HCT116 (cell line): ENCODE data around the gene AOAH. TPM values are rescaled to one million over a fixed set of nuclear protein-coding genes. Genes with fewer than 3 reads are reported as not detected.

Experiments used
- ATAC-seq: fragments of 200-7000 bp; cut with Tn5 transposase; 2 replicates; pipeline ENCODE4 v1.9.1; 2020; ENCODE audit warnings: mild to moderate bottlenecking, moderate library complexity
- BruUV-seq: library from RNA; stranded (reverse); fragments of 400-500 nt; replicated peaks from 2 replicates; lab custom pipeline; 2021; lab: Mats Ljungman, UMichigan
- CTCF ChIA-PET: fragments of 300-600 bp; sonication (Branson Sonifier 250); formaldehyde crosslinking; loops from one replicate; lab custom pipeline; 2021; ENCODE audit warnings: antibody characterized with exemption; lab: Charles Lee
- POLR2A ChIA-PET: fragments of 300-600, 350-600 bp; sonication (Branson Sonifier 250); formaldehyde crosslinking; loops from one replicate; lab custom pipeline; 2021; ENCODE audit warnings: antibody characterized with exemption; lab: Charles Lee
- RAD21 ChIA-PET, 2 experiments: fragments of 300-600 bp; sonication (Branson Sonifier 250); formaldehyde crosslinking; loops; one replicate each; lab custom pipeline; 2023; ENCODE audit warnings: low total read pairs in 2 of 2; ENCODE audit not compliant: uncharacterized antibody in 2 of 2, unreplicated experiment in 2 of 2, low non-redundant PET in 1 of 2; lab: Charles Lee
- DNase-seq: peaks from one replicate; pipeline ENCODE4 v3.0.0-alpha.2; 2010; ENCODE audit warnings: low read depth, low spot score
- H2AFZ ChIP-seq: fragments of 200-600 bp; shearing (Covaris generic), sonication (generic); 2 replicates; pipeline ENCODE4 v1.6.1; 2017; ENCODE audit warnings: low read depth, mixed run types, mixed read lengths, antibody characterized with exemption, low read length; ENCODE audit not compliant: poor library complexity, severe bottlenecking
- H3K27ac ChIP-seq: 2 replicates; pipeline ENCODE4 v1.5.1; 2012; ENCODE audit warnings: low read depth, low read length
- H3K27me3 ChIP-seq: fragments of 200-600 bp; sonication (generic); 2 replicates; pipeline ENCODE4 v1.6.1; 2016; ENCODE audit warnings: mixed run types, low read length, mixed read lengths; ENCODE audit not compliant: insufficient read depth
- H3K36me3 ChIP-seq, 2 experiments: fragments of 200-500 bp in 1 of 2; fragments of 200-600 bp in 1 of 2; sonication (Bioruptor generic) in 1 of 2; sonication (generic) in 1 of 2; 2 replicates each; pipeline versions ENCODE4 v1.5.1 to v1.6.1; 2014 to 2016; ENCODE audit warnings: low read length in 2 of 2, inconsistent platforms in 1 of 2, mixed read lengths in 1 of 2, mixed run types in 1 of 2; ENCODE audit not compliant: insufficient read depth in 2 of 2, control insufficient read depth in 1 of 2
- H3K4me1 ChIP-seq, 2 experiments: fragments of 200-600 bp in 1 of 2; sonication (generic) in 1 of 2; 2 replicates each; pipeline versions ENCODE4 v1.5.1 to v1.6.1; 2012 to 2017; ENCODE audit warnings: low read length in 2 of 2, inconsistent platforms in 1 of 2, mild to moderate bottlenecking in 1 of 2, mixed read lengths in 1 of 2, mixed run types in 1 of 2, moderate library complexity in 1 of 2; ENCODE audit not compliant: insufficient read depth in 2 of 2, control insufficient read depth in 1 of 2
- H3K4me2 ChIP-seq: fragments of 200-600 bp; sonication (generic); 2 replicates; pipeline ENCODE4 v1.6.1; 2017; ENCODE audit warnings: mixed run types, low read length, mixed read lengths
- H3K4me3 ChIP-seq, 2 experiments: fragments of 200-600 bp in 1 of 2; sonication (generic) in 1 of 2; replicated peaks in 1 of 2; 2 replicates each; pipeline ENCODE4 v1.5.1; 2011 to 2016; ENCODE audit warnings: low read length in 2 of 2, control low read depth in 1 of 2, low read depth in 1 of 2, mild to moderate bottlenecking in 1 of 2, mixed read lengths in 1 of 2, mixed run types in 1 of 2
- H3K79me2 ChIP-seq: fragments of 200-600 bp; sonication (generic); 2 replicates; pipeline ENCODE4 v1.6.1; 2017; ENCODE audit warnings: mild to moderate bottlenecking, mixed run types, low read length, moderate library complexity, mixed read lengths; ENCODE audit not compliant: insufficient read depth
- H3K9ac ChIP-seq: fragments of 200-600 bp; sonication (generic); 2 replicates; pipeline ENCODE4 v1.6.1; 2016; ENCODE audit warnings: low read length, mixed read lengths
- H3K9me2 ChIP-seq: fragments of 200-600 bp; sonication (generic), shearing (Covaris generic); 2 replicates; pipeline ENCODE4 v1.6.1; 2017; ENCODE audit warnings: mixed run types, mild to moderate bottlenecking, moderate library complexity; ENCODE audit not compliant: insufficient read depth
- H3K9me3 ChIP-seq, 2 experiments: fragments of 200-500 bp in 1 of 2; fragments of 200-600 bp in 1 of 2; sonication (Bioruptor generic) in 1 of 2; sonication (generic) in 1 of 2; 2 replicates each; pipeline ENCODE4 v1.6.1; 2014 to 2017; ENCODE audit warnings: low read length in 2 of 2, mixed read lengths in 2 of 2, inconsistent platforms in 1 of 2, low read depth in 1 of 2, mild to moderate bottlenecking in 1 of 2, mixed run types in 1 of 2, moderate library complexity in 1 of 2; ENCODE audit not compliant: control insufficient read depth in 1 of 2, insufficient read depth in 1 of 2
- H4K20me1 ChIP-seq: fragments of 200-600 bp; sonication (generic), shearing (Covaris generic); 2 replicates; pipeline ENCODE4 v1.6.1; 2017; ENCODE audit warnings: mixed run types, mild to moderate bottlenecking, moderate library complexity; ENCODE audit not compliant: insufficient read depth
- CBX3 ChIP-seq: IDR thresholded peaks from 2 replicates; pipeline ENCODE4 v1.6.1; 2012; ENCODE audit warnings: low read depth
- CEBPB ChIP-seq: IDR thresholded peaks from 2 replicates; pipeline ENCODE4 v1.6.1; 2012; ENCODE audit warnings: low read depth
- EGR1 ChIP-seq: IDR thresholded peaks from 2 replicates; pipeline ENCODE4 v1.6.1; 2012; ENCODE audit warnings: low read depth
- ELF1 ChIP-seq: IDR thresholded peaks from 2 replicates; pipeline ENCODE4 v1.6.1; 2012; ENCODE audit warnings: low read depth, borderline replicate concordance
- EZH2 ChIP-seq: fragments of 200-600 bp; sonication (generic); IDR thresholded peaks from 2 replicates; pipeline ENCODE4 v1.6.1; 2017; ENCODE audit warnings: antibody characterized with exemption, mixed run types
- FOSL1 ChIP-seq: IDR thresholded peaks from 2 replicates; pipeline ENCODE4 v1.6.1; 2012; ENCODE audit warnings: low read depth
- JUND ChIP-seq: IDR thresholded peaks from 2 replicates; pipeline ENCODE4 v1.6.1; 2012
- POLR2A ChIP-seq: IDR thresholded peaks from 2 replicates; pipeline ENCODE4 v1.7.0; 2011; ENCODE audit warnings: borderline replicate concordance; ENCODE audit not compliant: insufficient read depth, insufficient read length; ENCODE audit errors: extremely low read depth
- POLR2AphosphoS5 ChIP-seq: IDR thresholded peaks from 2 replicates; pipeline ENCODE4 v1.6.1; 2011; ENCODE audit warnings: mild to moderate bottlenecking, low read depth, low read length, moderate library complexity
- RAD21 ChIP-seq: IDR thresholded peaks from 2 replicates; pipeline ENCODE4 v1.6.1; 2012; ENCODE audit warnings: low read depth, mild to moderate bottlenecking
- SIN3A ChIP-seq: IDR thresholded peaks from 2 replicates; pipeline ENCODE4 v1.6.1; 2012; ENCODE audit warnings: low read depth
- SRF ChIP-seq: IDR thresholded peaks from 2 replicates; pipeline ENCODE4 v1.6.1; 2012; ENCODE audit warnings: low read depth
- TCF7L2 ChIP-seq: IDR thresholded peaks from 2 replicates; pipeline ENCODE4 v1.7.0; 2011; ENCODE audit warnings: borderline replicate concordance, inconsistent platforms; ENCODE audit not compliant: insufficient read depth, insufficient read length; ENCODE audit errors: extremely low read depth
- YY1 ChIP-seq: IDR thresholded peaks from 2 replicates; pipeline ENCODE4 v1.6.1; 2011; ENCODE audit warnings: low read length, low read depth, moderate library complexity, mild to moderate bottlenecking; ENCODE audit not compliant: insufficient replicate concordance; ENCODE audit errors: extremely low read depth
- ZNF274 ChIP-seq: fragments of 200-500 bp; sonication (Bioruptor generic); IDR thresholded peaks from 2 replicates; pipeline ENCODE4 v1.6.1; 2014; ENCODE audit warnings: mild to moderate bottlenecking, low read depth, low read length, inconsistent platforms
- intact Hi-C: fragments of 100-400 bp; cut with micrococcal nuclease; formaldehyde crosslinking; loops from 2 replicates; pipeline ENCODE4 v1.10.0; 2022
- total RNA-seq: library from RNA; stranded (reverse); gene quantifications from one replicate; pipeline ENCODE4 v1.2.1, GENCODE V29; 2021; ENCODE audit not compliant: unreplicated experiment
- TF ChIP-seq, protein P1 (sequence below), 3 experiments: fragments of 200-600 bp in 1 of 3; sonication (generic) in 1 of 3; IDR thresholded peaks in 2 of 3; conservative IDR thresholded peaks in 1 of 3; 2 replicates each; pipeline ENCODE4 v1.5.1; 2012 to 2017; ENCODE audit warnings: low read depth in 2 of 3, low read length in 2 of 3, antibody characterized with exemption in 1 of 3, borderline replicate concordance in 1 of 3, control low read depth in 1 of 3, mild to moderate bottlenecking in 1 of 3, mixed read lengths in 1 of 3, mixed run types in 1 of 3, moderate library complexity in 1 of 3; ENCODE audit not compliant: insufficient read depth in 1 of 3
- TF ChIP-seq, protein P2 (sequence below): IDR thresholded peaks from 2 replicates; pipeline ENCODE4 v1.6.1; 2012
- TF ChIP-seq, protein P3 (sequence below): IDR thresholded peaks from 2 replicates; pipeline ENCODE4 v1.6.1; 2012; ENCODE audit warnings: low read depth

Gene AOAH
- total RNA-seq, 1 experiment from 2014 or later: 1.1 TPM

GRCh38 chr7:36594445-36594844 is 129.8 kb downstream of the AOAH start:
- Histone ChIP-seq H4K20me1 (no peaks in the 10 kb centered on the region), H3K9me3 (no peaks in the 10 kb centered on the region), H3K27ac (no peak overlapping the region), H3K4me2 (no peak overlapping the region), H3K9me2 (no peaks in the 10 kb centered on the region), H3K9ac (no peak overlapping the region), H3K4me1 (no peaks in the 10 kb centered on the region), H3K27me3 (peaks cover 14% of the 10 kb centered on the region; the same call in 1 of the 2 replicates), H3K4me3 (no peak overlapping the region), H2AFZ (no peak overlapping the region), H3K79me2 (no peaks in the 10 kb centered on the region), H3K36me3 (no peaks in the 10 kb centered on the region)
- no peak for TF ChIP-seq SRF
- TF ChIP-seq FOSL1: no peak
- no peak for TF ChIP-seq ELF1
- no peak for TF ChIP-seq SIN3A
- TF ChIP-seq RAD21: no peak
- TF ChIP-seq, protein P1, sequence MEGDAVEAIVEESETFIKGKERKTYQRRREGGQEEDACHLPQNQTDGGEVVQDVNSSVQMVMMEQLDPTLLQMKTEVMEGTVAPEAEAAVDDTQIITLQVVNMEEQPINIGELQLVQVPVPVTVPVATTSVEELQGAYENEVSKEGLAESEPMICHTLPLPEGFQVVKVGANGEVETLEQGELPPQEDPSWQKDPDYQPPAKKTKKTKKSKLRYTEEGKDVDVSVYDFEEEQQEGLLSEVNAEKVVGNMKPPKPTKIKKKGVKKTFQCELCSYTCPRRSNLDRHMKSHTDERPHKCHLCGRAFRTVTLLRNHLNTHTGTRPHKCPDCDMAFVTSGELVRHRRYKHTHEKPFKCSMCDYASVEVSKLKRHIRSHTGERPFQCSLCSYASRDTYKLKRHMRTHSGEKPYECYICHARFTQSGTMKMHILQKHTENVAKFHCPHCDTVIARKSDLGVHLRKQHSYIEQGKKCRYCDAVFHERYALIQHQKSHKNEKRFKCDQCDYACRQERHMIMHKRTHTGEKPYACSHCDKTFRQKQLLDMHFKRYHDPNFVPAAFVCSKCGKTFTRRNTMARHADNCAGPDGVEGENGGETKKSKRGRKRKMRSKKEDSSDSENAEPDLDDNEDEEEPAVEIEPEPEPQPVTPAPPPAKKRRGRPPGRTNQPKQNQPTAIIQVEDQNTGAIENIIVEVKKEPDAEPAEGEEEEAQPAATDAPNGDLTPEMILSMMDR (IDR thresholded peaks at IDR 0.05 in 2 of 3, conservative IDR thresholded peaks at IDR 0.05 in 1 of 3; ENCODE audit: borderline replicate concordance in 1 of 3, insufficient read depth in 1 of 3, low read depth in 2 of 3, low read length in 2 of 3): no peak
- no peak for TF ChIP-seq EZH2
- no TSS peak for BruUV-seq
- DNase-seq (no peak), ATAC-seq (no peak)
- POLR2A ChIA-PET: no interaction called here
- RAD21 ChIA-PET: no interaction called here
- CTCF ChIA-PET: no interaction called here
- intact Hi-C loops: no loop called here

DNA sequence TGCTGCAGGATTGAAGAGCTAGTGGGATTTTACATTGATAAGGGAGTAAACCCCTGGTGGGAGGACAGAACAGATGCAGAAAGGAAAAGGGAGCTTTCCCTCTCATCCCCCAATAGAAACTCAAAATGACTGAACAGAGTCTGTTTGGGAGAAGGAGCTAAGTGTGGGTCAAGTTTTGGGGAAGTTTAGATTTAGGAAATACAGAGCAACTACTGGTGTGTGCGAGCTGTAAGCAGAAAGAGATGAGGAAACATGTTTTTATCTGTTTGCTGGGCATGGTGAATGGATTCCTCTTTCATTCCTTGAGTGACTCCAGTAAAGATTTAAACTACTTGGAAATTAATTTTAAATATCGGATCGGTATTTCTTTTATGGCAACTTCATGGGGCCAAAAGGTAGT is 132.7 kb downstream of the AOAH start:
- no peaks in the 10 kb centered on the region for H3K79me2 ChIP-seq
- no peak overlapping the region for H3K27ac ChIP-seq
- no peaks in the 10 kb centered on the region for H3K9me3 ChIP-seq
- H3K4me3 ChIP-seq: no peak overlapping the region
- H3K9me2 ChIP-seq: no peaks in the 10 kb centered on the region
- H3K27me3 ChIP-seq: peaks cover 14% of the 10 kb centered on the region; the same call in 1 of the 2 replicates
- H3K4me1 ChIP-seq: no peaks in the 10 kb centered on the region
- ATAC-seq: no peak
- no TSS peak for BruUV-seq
- no peak overlapping the region for H2AFZ ChIP-seq
- H3K9ac ChIP-seq: no peak overlapping the region
- ChIA-PET POLR2A (no interaction called here), RAD21 (no interaction called here), CTCF (no interaction called here)
- DNase-seq: no peak
- intact Hi-C loops: no loop called here
- no peaks in the 10 kb centered on the region for H4K20me1 ChIP-seq
- H3K36me3 ChIP-seq: no peaks in the 10 kb centered on the region
- H3K4me2 ChIP-seq: no peak overlapping the region
- TF ChIP-seq, protein P2, sequence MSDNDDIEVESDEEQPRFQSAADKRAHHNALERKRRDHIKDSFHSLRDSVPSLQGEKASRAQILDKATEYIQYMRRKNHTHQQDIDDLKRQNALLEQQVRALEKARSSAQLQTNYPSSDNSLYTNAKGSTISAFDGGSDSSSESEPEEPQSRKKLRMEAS: no peak
- TF ChIP-seq POLR2A (no peak), EGR1 (no peak), SIN3A (no peak), CBX3 (no peak), POLR2AphosphoS5 (no peak), RAD21 (no peak), ZNF274 (no peak), JUND (no peak), CEBPB (no peak), TCF7L2 (no peak), YY1 (no peak)
- TF ChIP-seq, protein P3, sequence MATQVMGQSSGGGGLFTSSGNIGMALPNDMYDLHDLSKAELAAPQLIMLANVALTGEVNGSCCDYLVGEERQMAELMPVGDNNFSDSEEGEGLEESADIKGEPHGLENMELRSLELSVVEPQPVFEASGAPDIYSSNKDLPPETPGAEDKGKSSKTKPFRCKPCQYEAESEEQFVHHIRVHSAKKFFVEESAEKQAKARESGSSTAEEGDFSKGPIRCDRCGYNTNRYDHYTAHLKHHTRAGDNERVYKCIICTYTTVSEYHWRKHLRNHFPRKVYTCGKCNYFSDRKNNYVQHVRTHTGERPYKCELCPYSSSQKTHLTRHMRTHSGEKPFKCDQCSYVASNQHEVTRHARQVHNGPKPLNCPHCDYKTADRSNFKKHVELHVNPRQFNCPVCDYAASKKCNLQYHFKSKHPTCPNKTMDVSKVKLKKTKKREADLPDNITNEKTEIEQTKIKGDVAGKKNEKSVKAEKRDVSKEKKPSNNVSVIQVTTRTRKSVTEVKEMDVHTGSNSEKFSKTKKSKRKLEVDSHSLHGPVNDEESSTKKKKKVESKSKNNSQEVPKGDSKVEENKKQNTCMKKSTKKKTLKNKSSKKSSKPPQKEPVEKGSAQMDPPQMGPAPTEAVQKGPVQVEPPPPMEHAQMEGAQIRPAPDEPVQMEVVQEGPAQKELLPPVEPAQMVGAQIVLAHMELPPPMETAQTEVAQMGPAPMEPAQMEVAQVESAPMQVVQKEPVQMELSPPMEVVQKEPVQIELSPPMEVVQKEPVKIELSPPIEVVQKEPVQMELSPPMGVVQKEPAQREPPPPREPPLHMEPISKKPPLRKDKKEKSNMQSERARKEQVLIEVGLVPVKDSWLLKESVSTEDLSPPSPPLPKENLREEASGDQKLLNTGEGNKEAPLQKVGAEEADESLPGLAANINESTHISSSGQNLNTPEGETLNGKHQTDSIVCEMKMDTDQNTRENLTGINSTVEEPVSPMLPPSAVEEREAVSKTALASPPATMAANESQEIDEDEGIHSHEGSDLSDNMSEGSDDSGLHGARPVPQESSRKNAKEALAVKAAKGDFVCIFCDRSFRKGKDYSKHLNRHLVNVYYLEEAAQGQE: no peak
